Adrenal gland (tissue), 5 donors: ENCODE results near the gene OLFM1.

Experiments used
- CTCF ChIP-seq, 6 experiments: fragments of 450-650 bp in 4 of 6; fragments of 200-600 bp in 2 of 6; sonication (generic) in 1 of 6; IDR thresholded peaks; 1 replicate in 5 of 6; 2 replicates in 1 of 6; pipeline versions ENCODE4 v1.5.1 to v1.8.0; 2016 to 2021; ENCODE audit warnings: antibody characterized with exemption in 6 of 6, mild to moderate bottlenecking in 2 of 6, moderate library complexity in 1 of 6
- POLR2A ChIP-seq, 2 donors: fragments of 450-650 bp; IDR thresholded peaks; one replicate each; pipeline ENCODE4 v1.6.1; 2017; ENCODE audit warnings: antibody characterized with exemption in 2 of 2, mild to moderate bottlenecking in 2 of 2, moderate library complexity in 1 of 2
- donor health status: DM: no; HTN: no; CAD: no.

- TF ChIP-seq CTCF (IDR thresholded peaks at IDR 0.05) (no peak), POLR2A (IDR thresholded peaks at IDR 0.05) (peak in 1 of 2 donors; percentile 25)
Measured at GRCh38 chr9:135075234-135076142, 12.0 kb upstream of the OLFM1 start.
